IPS DF 4.7 (cell line): Measurements from ENCODE around the gene KLK6.
"Not testable (repeated sequence)": the region's sequence is repeated elsewhere in the genome, so short reads cannot be mapped to it uniquely, and the experiment has no call there.

ENCODE experiments used
- DNase-seq: peaks from one replicate; pipeline ENCODE4 v3.0.0-alpha.2; 2013; ENCODE audit warnings: low spot score; ENCODE audit errors: extremely low read depth

The KLK6 gene

GRCh38 chr19:50992666-50993035, 23.3 kb upstream of the KLK6 start:
- no peak for DNase-seq

- not testable (repeated sequence) for DNase-seq
Observed at GRCh38 chr19:50984416-50984815, 15.0 kb upstream of the KLK6 start.

- no peak for DNase-seq
Observed at GRCh38 chr19:50983625-50984292, 14.4 kb upstream of the KLK6 start, which contains the start of gene KLK7. Gene KLK7, minus strand, starts transcription at chr19:50983917. Its CDS starts 1,518 bp downstream, at chr19:50982399.

- DNase-seq, result no peak
Observed at GRCh38 chr19:50982186-50982585, 12.8 kb upstream of the KLK6 start.

- DNase-seq, result no peak
Observed at GRCh38 chr19:50981587-50982146, 12.3 kb upstream of the KLK6 start.

GRCh38 chr19:50980208-50980607, 10.8 kb upstream of the KLK6 start:
- DNase-seq, result no peak

- DNase-seq, result no peak
Observed at GRCh38 chr19:50979758-50980157, 10.4 kb upstream of the KLK6 start.

GRCh38 chr19:50978772-50979390, 9.5 kb upstream of the KLK6 start:
- DNase-seq, result no peak

- DNase-seq, result no peak
Observed at GRCh38 chr19:50977626-50978025, 8.2 kb upstream of the KLK6 start.

GRCh38 chr19:50975766-50976165, 6.4 kb upstream of the KLK6 start:
- no peak for DNase-seq

- no peak for DNase-seq
Observed at GRCh38 chr19:50974702-50975556, 5.5 kb upstream of the KLK6 start.

- DNase-seq, result no peak
Observed at GRCh38 chr19:50972795-50973376, 3.5 kb upstream of the KLK6 start.

- DNase-seq, result not testable (repeated sequence)
Observed at GRCh38 chr19:50969810-50970209, 419 bp upstream of the KLK6 start.

- DNase-seq, result no peak
Observed at GRCh38 chr19:50968716-50969412, 527 bp downstream of the KLK6 start.

- DNase-seq, result no peak
Observed at GRCh38 chr19:50967929-50968715, 1.3 kb downstream of the KLK6 start.

GRCh38 chr19:50964266-50964665, 5.1 kb downstream of the KLK6 start:
- DNase-seq, result no peak

- no peak for DNase-seq
Observed at GRCh38 chr19:50963381-50963780, 6.0 kb downstream of the KLK6 start.

- DNase-seq, result no peak
Observed at GRCh38 chr19:50962245-50962644, 7.1 kb downstream of the KLK6 start.

GRCh38 chr19:50959731-50960500, 9.5 kb downstream of the KLK6 start:
- DNase-seq, result no peak
